HEK293 (cell line): ENCODE results near the gene CA10.

Experiments used
- EGR2 ChIP-seq: fragments of 450-650 bp; formaldehyde crosslinking; IDR thresholded peaks from 2 replicates; pipeline ENCODE4 v1.5.1; 2016; ENCODE audit warnings: low read depth, missing biosample characterization, missing genetic modification characterization
- GLI2 ChIP-seq: fragments of 450-650 bp; formaldehyde crosslinking; IDR thresholded peaks from 2 replicates; pipeline ENCODE4; 2017; ENCODE audit warnings: missing biosample characterization, missing genetic modification characterization, low read depth, borderline replicate concordance
- KLF10 ChIP-seq: fragments of 450-650 bp; IDR thresholded peaks from 2 replicates; pipeline ENCODE4 v1.5.1; 2018; ENCODE audit warnings: missing biosample characterization, mild to moderate bottlenecking, missing genetic modification characterization
- SETDB1 ChIP-seq: IDR thresholded peaks from one replicate; pipeline ENCODE4 v1.6.1; 2017; ENCODE audit warnings: mild to moderate bottlenecking, low read length, moderate library complexity, mixed read lengths; ENCODE audit not compliant: insufficient read length
- SP2 ChIP-seq: fragments of 450-650 bp; formaldehyde crosslinking; IDR thresholded peaks from 2 replicates; pipeline ENCODE4 v1.5.1; 2016; ENCODE audit warnings: missing biosample characterization, missing genetic modification characterization
- WT1 ChIP-seq: fragments of 450-650 bp; formaldehyde crosslinking; IDR thresholded peaks from 2 replicates; pipeline ENCODE4 v1.5.1; 2016; ENCODE audit warnings: missing biosample characterization, missing genetic modification characterization
- ZNF121 ChIP-seq: fragments of 450-650 bp; formaldehyde crosslinking; IDR thresholded peaks from 2 replicates; pipeline ENCODE4 v1.5.1; 2016; ENCODE audit warnings: missing biosample characterization, missing genetic modification characterization
- ZNF146 ChIP-seq: fragments of 450-650 bp; formaldehyde crosslinking; IDR thresholded peaks from 2 replicates; pipeline ENCODE4 v1.5.1; 2016; ENCODE audit warnings: missing biosample characterization, missing genetic modification characterization
- ZNF157 ChIP-seq: fragments of 450-650 bp; formaldehyde crosslinking; IDR thresholded peaks from 2 replicates; pipeline ENCODE4 v1.5.1; 2016; ENCODE audit warnings: missing biosample characterization, missing genetic modification characterization
- ZNF175 ChIP-seq: fragments of 450-650 bp; formaldehyde crosslinking; IDR thresholded peaks from 2 replicates; pipeline ENCODE4 v1.5.1; 2016; ENCODE audit warnings: missing biosample characterization, missing genetic modification characterization
- ZNF24 ChIP-seq: fragments of 450-650 bp; formaldehyde crosslinking; IDR thresholded peaks from 2 replicates; pipeline ENCODE4 v1.5.1; 2016; ENCODE audit warnings: missing biosample characterization, missing genetic modification characterization
- ZNF391 ChIP-seq: fragments of 450-650 bp; formaldehyde crosslinking; IDR thresholded peaks from 2 replicates; pipeline ENCODE4 v1.5.1; 2016; ENCODE audit warnings: low read depth, missing biosample characterization, missing genetic modification characterization, borderline replicate concordance
- ZNF514 ChIP-seq: fragments of 450-650 bp; formaldehyde crosslinking; IDR thresholded peaks from 2 replicates; pipeline ENCODE4 v1.5.1; 2016; ENCODE audit warnings: missing biosample characterization, missing genetic modification characterization
- ZNF529 ChIP-seq: fragments of 450-650 bp; formaldehyde crosslinking; IDR thresholded peaks from 2 replicates; pipeline ENCODE4 v1.5.1; 2017; ENCODE audit warnings: missing genetic modification characterization, missing biosample characterization; ENCODE audit not compliant: insufficient replicate concordance
- ZNF544 ChIP-seq: fragments of 450-650 bp; formaldehyde crosslinking; IDR thresholded peaks from 2 replicates; pipeline ENCODE4 v1.5.0; 2017; ENCODE audit warnings: missing biosample characterization, missing genetic modification characterization
- ZNF555 ChIP-seq: fragments of 450-650 bp; formaldehyde crosslinking; conservative IDR thresholded peaks from 2 replicates; pipeline ENCODE4 v1.5.1; 2017; ENCODE audit warnings: missing biosample characterization, mild to moderate bottlenecking, missing genetic modification characterization, inconsistent platforms
- ZNF629 ChIP-seq: fragments of 450-650 bp; formaldehyde crosslinking; IDR thresholded peaks from 2 replicates; pipeline ENCODE4 v1.5.1; 2017; ENCODE audit warnings: missing biosample characterization, missing genetic modification characterization
- ZNF677 ChIP-seq: fragments of 450-650 bp; IDR thresholded peaks from 2 replicates; pipeline ENCODE4 v1.5.0; 2018; ENCODE audit warnings: missing biosample characterization, mild to moderate bottlenecking, missing genetic modification characterization, moderate library complexity
- ZNF791 ChIP-seq: fragments of 450-650 bp; formaldehyde crosslinking; IDR thresholded peaks from 2 replicates; pipeline ENCODE4 v1.5.1; 2016; ENCODE audit warnings: missing biosample characterization, missing genetic modification characterization
- ZNF792 ChIP-seq: fragments of 450-650 bp; formaldehyde crosslinking; IDR thresholded peaks from 2 replicates; pipeline ENCODE4 v1.5.1; 2016; ENCODE audit warnings: missing biosample characterization, missing genetic modification characterization
- ZNF837 ChIP-seq: fragments of 450-650 bp; formaldehyde crosslinking; IDR thresholded peaks from 2 replicates; pipeline ENCODE4 v1.5.1; 2016; ENCODE audit warnings: missing biosample characterization, missing genetic modification characterization
- ZSCAN23 ChIP-seq: fragments of 450-650 bp; formaldehyde crosslinking; IDR thresholded peaks from 2 replicates; pipeline ENCODE4 v1.5.1; 2016; ENCODE audit warnings: missing biosample characterization, missing genetic modification characterization
- ZSCAN30 ChIP-seq: fragments of 450-650 bp; IDR thresholded peaks from 2 replicates; pipeline ENCODE4 v1.5.1; 2018; ENCODE audit warnings: missing biosample characterization, mild to moderate bottlenecking, missing genetic modification characterization, moderate library complexity
- TF ChIP-seq, protein P1 (sequence below): fragments of 450-650 bp; formaldehyde crosslinking; IDR thresholded peaks from 2 replicates; pipeline ENCODE4 v1.5.1; 2016; ENCODE audit warnings: missing biosample characterization, missing genetic modification characterization
- TF ChIP-seq, protein P2 (sequence below): fragments of 450-650 bp; formaldehyde crosslinking; IDR thresholded peaks from 2 replicates; pipeline ENCODE4 v1.5.1; 2017; ENCODE audit warnings: missing biosample characterization, missing genetic modification characterization
- TF ChIP-seq, protein P3 (sequence below): fragments of 450-650 bp; formaldehyde crosslinking; IDR thresholded peaks from 2 replicates; pipeline ENCODE4 v1.5.1; 2016; ENCODE audit warnings: missing biosample characterization, missing genetic modification characterization
- TF ChIP-seq, protein P4 (sequence below): fragments of 450-650 bp; formaldehyde crosslinking; IDR thresholded peaks from 2 replicates; pipeline ENCODE4 v1.5.1; 2016; ENCODE audit warnings: missing biosample characterization, missing genetic modification characterization

CA10 gene

DNA sequence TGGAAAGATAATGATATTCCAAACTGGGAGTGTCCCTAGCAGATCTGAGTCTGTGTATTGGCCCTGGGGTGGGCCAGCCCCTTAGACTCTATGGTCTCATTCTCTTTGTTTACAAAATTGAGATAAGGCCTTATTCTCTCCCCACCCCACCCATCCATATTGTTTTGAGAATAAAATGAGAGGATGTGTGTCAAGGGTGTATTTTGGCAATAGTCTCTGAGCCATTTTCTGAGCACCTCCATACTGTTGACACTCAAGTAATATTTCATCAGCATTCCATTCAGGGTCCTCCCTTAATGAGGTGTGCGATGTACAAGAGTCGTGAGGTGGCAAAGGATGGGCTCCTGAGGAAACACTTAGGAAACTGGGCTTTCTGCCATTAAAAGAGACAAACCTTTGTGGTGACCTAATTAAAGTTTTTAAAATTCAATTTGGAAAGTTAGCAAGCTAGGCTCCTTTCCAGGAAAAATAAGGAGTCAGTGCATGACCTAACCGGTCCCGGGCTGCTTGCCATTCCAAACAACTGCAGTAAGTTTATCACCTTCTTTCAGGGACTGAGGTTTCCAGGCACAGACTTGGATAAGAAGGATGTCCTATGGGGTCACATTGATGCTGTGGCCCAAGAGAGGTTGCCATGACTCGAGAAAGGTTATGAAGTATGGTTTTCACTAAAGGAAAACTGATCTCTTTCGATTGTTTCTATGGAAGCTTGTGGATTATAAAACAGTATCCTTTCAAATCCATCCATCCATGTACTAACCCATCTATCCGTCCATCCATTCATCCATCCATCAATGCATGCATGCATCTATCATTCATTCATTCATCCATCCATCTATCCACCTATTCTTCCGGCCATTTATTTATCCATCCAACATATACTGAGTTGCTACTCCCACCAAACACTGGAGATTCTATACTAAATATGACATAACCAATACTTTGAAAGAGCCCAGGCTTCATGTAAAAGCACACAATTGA, 454.9 kb downstream of the CA10 start (continued):
- TF ChIP-seq, protein P1, sequence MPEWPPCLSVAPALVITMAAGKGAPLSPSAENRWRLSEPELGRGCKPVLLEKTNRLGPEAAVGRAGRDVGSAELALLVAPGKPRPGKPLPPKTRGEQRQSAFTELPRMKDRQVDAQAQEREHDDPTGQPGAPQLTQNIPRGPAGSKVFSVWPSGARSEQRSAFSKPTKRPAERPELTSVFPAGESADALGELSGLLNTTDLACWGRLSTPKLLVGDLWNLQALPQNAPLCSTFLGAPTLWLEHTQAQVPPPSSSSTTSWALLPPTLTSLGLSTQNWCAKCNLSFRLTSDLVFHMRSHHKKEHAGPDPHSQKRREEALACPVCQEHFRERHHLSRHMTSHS (tag by site-specific recombination) = no peak
- TF ChIP-seq ZNF791 (tag by site-specific recombination) (no peak), ZNF555 (tag by site-specific recombination) (no peak), ZNF837 (tag by site-specific recombination) (no peak), EGR2 (tag by site-specific recombination) (no peak), ZNF677 (tag by site-specific recombination) (no peak), GLI2 (tag by site-specific recombination) (peak; percentile 14; the same call in 1 of the 2 replicates), SP2 (tag by site-specific recombination) (no peak), ZNF157 (no peak), ZNF514 (tag by site-specific recombination) (no peak), ZNF146 (tag by site-specific recombination) (peak; percentile 100), ZSCAN30 (tag by site-specific recombination) (0 out of 2 replicates have a peak, but pooled peaks have one; percentile 54), ZNF391 (no peak; the same call in 1 of the 2 replicates), ZNF544 (tag by site-specific recombination) (no peak), ZNF529 (tag by site-specific recombination) (no peak), ZNF792 (no peak), ZSCAN23 (tag by site-specific recombination) (0 out of 2 replicates have a peak, but pooled peaks have one; percentile 58), SETDB1 (no peak), WT1 (peak; percentile 94), KLF10 (peak; percentile 90), ZNF24 (tag by site-specific recombination) (peak; percentile 76; the same call in 1 of the 2 replicates), ZNF629 (tag by site-specific recombination) (peak; percentile 92), ZNF175 (tag by site-specific recombination) (no peak), ZNF121 (no peak)
- TF ChIP-seq, protein P2, sequence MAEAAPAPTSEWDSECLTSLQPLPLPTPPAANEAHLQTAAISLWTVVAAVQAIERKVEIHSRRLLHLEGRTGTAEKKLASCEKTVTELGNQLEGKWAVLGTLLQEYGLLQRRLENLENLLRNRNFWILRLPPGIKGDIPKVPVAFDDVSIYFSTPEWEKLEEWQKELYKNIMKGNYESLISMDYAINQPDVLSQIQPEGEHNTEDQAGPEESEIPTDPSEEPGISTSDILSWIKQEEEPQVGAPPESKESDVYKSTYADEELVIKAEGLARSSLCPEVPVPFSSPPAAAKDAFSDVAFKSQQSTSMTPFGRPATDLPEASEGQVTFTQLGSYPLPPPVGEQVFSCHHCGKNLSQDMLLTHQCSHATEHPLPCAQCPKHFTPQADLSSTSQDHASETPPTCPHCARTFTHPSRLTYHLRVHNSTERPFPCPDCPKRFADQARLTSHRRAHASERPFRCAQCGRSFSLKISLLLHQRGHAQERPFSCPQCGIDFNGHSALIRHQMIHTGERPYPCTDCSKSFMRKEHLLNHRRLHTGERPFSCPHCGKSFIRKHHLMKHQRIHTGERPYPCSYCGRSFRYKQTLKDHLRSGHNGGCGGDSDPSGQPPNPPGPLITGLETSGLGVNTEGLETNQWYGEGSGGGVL (tag by site-specific recombination) = peak; percentile 49
- TF ChIP-seq, protein P3, sequence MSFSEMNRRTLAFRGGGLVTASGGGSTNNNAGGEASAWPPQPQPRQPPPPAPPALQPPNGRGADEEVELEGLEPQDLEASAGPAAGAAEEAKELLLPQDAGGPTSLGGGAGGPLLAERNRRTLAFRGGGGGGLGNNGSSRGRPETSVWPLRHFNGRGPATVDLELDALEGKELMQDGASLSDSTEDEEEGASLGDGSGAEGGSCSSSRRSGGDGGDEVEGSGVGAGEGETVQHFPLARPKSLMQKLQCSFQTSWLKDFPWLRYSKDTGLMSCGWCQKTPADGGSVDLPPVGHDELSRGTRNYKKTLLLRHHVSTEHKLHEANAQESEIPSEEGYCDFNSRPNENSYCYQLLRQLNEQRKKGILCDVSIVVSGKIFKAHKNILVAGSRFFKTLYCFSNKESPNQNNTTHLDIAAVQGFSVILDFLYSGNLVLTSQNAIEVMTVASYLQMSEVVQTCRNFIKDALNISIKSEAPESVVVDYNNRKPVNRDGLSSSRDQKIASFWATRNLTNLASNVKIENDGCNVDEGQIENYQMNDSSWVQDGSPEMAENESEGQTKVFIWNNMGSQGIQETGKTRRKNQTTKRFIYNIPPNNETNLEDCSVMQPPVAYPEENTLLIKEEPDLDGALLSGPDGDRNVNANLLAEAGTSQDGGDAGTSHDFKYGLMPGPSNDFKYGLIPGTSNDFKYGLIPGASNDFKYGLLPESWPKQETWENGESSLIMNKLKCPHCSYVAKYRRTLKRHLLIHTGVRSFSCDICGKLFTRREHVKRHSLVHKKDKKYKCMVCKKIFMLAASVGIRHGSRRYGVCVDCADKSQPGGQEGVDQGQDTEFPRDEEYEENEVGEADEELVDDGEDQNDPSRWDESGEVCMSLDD (tag by site-specific recombination) = no peak
- TF ChIP-seq, protein P4, sequence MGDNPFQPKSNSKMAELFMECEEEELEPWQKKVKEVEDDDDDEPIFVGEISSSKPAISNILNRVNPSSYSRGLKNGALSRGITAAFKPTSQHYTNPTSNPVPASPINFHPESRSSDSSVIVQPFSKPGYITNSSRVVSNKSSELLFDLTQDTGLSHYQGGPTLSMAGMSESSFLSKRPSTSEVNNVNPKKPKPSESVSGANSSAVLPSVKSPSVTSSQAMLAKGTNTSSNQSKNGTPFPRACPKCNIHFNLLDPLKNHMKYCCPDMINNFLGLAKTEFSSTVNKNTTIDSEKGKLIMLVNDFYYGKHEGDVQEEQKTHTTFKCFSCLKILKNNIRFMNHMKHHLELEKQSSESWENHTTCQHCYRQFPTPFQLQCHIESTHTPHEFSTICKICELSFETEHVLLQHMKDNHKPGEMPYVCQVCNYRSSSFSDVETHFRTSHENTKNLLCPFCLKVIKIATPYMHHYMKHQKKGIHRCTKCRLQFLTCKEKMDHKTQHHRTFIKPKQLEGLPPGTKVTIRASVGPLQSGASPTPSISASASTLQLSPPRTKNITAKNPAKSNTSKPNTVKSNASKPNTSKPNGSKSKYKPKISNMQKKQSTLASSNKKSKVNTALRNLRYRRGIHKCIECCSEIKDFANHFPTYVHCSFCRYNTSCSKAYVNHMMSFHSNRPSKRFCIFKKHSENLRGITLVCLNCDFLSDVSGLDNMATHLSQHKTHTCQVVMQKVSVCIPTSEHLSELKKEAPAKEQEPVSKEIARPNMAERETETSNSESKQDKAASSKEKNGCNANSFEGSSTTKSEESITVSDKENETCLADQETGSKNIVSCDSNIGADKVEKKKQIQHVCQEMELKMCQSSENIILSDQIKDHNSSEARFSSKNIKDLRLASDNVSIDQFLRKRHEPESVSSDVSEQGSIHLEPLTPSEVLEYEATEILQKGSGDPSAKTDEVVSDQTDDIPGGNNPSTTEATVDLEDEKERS (tag by site-specific recombination) = no peak
